GM19025 (cell line): ENCODE results near the gene NFATC1.

Experiments
- ATAC-seq: cut with Tn5 transposase; IDR thresholded peaks from one replicate; pipeline ENCODE4 v1.9.1; 2021; ENCODE audit warnings: mild to moderate bottlenecking, low read depth, moderate library complexity; ENCODE audit not compliant: unreplicated experiment

Gene NFATC1

GRCh38 chr18:79542876-79543750, 147.4 kb downstream of the NFATC1 start:
- no peak for ATAC-seq

DNA sequence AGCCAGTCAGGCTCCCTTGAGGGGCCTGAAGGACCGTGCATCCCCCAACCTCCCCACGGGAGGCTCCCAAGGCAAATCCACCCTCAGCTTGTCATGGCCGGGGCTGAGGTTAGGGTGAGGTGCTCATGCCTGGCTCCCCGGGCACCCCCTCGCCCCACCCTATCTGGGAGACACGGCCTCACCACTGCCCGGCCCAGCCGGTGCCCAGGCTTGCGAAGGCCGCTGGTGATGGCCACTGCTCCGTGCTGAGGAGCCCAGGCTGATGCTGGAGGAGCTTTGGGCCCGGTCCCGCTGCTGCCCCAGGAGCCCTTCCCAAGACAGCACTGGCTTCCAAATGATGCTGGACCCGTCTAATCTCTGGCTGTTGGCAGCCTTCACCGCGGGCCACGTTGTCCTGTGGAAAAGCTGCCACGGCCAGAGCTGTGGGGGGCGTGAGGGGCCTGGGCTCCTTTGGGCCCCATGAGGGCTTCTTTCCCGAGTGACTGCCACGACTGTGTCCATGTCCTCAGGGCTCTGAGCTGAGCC, 148.2 kb downstream of the NFATC1 start:
- no peak for ATAC-seq

GRCh38 chr18:79544386-79544963, 148.7 kb downstream of the NFATC1 start:
- no peak for ATAC-seq

GRCh38 chr18:79545255-79545654, 149.5 kb downstream of the NFATC1 start:
- no peak for ATAC-seq

DNA sequence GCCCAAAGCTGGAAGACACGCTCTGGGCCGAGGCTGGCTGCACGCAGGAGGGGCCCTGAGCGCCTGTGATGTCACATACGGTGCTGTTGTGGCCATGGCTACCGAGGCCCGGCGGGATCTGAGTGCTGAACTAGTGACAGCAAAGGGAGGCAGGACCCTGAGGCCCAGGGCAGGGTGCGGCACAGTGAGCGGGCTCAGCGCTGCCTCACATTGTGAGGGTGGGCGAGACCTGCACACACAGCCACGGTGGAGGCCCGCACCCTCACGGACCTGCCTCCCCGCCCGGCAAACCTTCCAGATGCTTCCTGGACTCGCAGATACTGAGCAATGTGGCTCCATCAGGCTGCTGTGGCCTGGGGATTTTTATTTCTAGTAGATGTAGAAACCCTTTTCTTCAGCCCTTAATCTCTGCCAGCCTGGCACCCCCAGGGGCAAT, 150.0 kb downstream of the NFATC1 start:
- ATAC-seq, result no peak

DNA sequence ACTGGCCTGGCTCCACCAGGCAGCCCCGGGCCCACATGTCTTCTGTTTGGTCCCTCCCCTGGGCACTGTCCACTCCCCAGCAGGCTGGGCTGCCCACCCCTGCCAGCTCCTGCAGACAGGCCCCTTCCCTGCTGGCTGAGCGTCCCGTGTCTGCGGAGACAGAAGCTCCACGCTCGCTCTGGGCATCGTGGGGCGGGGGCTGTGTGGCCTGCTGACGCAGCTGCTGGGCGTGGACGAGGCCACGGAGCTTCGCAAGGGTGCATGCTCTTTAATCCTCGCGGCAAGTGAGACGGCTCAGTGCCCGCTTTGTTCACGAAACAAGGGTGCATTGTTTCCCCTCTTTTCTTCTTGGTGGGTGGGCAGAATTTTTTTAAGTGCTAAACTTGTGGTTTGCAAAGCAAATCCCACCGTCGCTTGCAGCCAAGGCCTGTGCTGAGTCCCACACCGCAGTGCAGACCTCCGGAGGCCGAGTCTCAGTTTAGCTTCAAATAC, 151.1 kb downstream of the NFATC1 start:
- ATAC-seq, result no peak

DNA sequence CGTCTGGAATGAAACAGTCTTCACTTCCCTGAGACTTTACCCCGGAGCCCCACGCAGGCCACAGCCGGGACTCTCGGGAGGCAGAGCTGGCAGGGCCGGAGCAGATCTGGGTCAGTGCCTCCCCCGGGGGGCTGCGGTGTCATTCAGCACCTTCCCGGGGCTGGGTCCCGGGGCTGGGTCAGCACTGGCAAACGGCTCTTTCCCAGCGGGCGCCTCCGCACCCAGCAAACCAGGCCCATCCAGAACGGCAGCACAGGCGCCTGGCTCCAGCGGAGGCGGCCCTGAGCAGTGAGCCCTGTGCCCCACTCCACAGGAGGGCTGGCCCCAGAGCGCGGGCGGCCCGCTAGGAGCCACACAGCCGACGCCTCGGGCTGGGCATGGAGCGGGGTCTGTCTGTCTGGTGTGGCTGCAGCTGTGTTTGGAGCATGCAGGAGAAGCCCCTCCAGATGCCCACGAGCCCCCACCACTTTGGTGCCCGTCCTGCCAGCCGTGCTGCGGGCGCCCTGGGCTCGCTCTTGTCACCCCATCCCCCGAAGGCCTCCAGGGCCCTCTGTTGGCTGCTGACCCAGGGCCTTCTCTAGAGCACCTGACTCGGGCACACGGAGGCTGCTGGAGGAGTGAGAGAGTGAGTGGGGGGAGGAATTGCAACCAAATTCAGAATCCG, 151.8 kb downstream of the NFATC1 start:
- ATAC-seq, result no peak

DNA sequence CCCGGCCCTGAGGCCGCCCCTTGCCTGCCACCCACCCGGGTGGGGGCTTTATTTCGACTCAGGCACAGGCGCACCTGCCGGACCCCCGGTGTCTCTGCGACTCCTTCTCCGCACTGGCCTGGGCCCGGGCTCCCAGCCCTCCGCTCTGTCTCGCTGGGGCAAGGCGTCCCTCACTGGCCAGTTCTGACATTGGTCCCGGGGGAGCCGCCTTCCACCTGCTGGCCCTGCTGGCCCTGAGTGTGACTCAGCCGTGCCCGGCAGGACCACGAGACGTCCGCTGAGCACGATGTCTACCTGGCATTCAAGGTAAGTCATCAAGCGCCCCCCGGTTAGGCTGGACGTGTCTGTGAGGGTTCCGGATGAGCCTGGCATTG, 152.3 kb downstream of the NFATC1 start:
- ATAC-seq, result no peak

DNA sequence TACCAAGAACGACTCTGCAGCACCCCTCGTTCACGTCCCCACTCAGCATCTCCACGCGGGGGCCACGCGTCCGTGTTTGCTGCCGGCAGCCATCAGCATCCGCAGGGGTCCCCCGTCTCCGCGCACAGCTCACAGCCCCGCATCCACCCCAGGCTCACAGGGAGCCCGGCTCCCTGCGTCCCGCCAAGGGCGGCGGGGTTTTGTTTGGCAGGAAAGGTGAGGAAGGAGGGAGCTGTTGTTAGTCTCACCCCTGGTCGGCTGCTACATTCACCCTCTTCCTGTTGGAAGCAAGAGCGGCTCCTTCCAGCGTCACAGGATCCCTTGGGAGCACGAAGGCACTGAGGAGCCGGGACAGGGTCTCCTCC, 152.9 kb downstream of the NFATC1 start:
- ATAC-seq, result no peak

DNA sequence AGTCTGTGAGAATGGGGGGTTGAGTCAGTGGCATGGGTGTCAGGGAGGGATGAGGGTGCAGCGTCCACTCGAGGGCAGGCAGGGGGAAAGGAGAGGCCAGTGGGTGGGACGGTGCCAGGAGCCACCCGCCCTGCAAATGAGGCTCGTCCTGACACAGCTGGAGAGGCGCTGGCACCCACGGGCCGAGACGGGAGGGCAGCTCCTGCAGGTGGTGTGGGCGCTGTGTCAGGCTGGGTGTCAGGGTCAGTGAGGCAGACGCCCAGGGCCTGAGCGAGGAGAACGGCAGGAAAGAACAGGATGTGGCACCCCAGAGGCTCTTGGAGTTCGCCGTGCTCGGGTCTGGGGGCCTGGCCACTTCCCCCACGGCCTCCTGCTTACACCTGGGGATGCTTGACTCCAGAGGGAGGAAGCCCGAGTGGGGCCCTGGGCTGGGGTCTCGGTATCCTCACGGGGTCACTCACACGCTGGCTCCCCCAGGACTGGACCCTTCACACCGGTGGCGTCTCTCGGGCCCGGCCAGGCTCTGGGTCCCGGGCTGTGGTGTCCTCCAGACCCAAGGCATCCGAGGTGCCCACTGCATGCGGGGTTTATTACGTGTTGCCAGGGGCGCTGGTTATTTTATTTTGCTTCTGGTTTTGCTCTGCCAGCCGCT, 153.4 kb downstream of the NFATC1 start:
- ATAC-seq, result no peak

GRCh38 chr18:79549638-79550000, 153.9 kb downstream of the NFATC1 start:
- ATAC-seq, result no peak

DNA sequence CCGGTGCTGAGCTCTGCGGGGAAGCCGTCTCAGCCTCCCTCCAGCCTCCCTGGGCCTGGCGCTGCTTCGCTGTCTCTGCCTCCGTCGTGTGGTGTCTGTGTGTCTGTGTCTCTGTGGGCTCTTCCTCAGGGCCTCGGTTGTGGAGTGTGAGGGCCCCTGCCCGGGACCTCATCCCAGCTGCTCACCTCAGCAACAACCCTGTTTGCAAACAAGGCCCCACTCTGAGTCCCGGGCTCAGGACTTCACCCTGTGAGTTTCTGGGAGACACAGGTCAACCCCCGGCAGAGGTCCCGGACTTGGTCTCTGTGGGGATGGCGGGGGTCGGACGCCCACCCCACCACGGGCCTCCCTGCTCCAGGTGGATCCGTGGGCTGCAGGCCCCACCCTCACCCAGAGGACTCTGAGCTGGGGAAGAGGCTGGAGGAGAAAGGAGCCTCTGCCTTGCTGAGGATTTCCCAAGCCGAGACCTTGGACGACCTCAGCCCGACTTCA, 156.5 kb downstream of the NFATC1 start:
- no peak for ATAC-seq

- ATAC-seq, result no peak
These were observed 157.0 kb downstream of the NFATC1 start for GRCh38 chr18:79552696-79553095.

DNA sequence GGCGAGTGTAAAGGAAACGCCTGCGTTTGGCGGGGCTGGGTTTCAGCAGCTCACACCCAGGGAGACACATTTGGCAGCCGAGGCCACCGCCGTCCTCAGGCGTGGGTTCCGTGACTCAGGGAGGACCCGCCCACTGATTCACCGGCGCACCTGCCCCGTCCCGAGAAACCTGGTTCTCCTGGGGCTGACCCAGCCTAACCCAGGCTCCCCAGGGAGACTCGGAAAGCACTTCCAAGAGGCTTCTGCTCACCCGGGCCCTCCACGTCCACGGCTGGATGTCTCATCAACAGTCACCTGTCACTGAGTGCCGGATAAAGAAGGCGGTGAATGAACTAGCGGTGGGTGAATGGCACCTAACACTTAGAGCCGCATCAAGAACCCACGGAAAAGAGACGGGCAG, 157.4 kb downstream of the NFATC1 start:
- ATAC-seq, result no peak

- ATAC-seq, result no peak
These were observed 158.0 kb downstream of the NFATC1 start for GRCh38 chr18:79553696-79554095.

DNA sequence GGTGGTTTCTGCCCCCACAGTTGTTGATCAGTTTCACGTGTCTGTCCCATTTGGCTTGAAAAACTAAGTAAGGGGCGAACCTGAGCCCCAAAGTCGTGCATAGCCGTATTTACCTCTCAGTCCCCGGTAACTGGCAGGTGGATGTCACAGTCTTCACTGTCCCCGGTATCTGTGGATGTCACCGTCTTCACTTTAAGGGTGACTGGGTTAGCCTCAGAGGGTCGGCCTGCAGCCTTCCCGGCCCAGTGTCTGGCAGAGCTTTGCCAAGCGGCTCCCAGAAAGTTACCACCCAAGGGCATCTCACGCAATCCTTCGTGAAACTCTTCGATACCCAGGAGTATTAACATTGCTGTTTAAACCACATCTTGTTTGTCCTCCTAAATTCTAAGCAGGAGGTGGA, 158.6 kb downstream of the NFATC1 start:
- no peak for ATAC-seq

DNA sequence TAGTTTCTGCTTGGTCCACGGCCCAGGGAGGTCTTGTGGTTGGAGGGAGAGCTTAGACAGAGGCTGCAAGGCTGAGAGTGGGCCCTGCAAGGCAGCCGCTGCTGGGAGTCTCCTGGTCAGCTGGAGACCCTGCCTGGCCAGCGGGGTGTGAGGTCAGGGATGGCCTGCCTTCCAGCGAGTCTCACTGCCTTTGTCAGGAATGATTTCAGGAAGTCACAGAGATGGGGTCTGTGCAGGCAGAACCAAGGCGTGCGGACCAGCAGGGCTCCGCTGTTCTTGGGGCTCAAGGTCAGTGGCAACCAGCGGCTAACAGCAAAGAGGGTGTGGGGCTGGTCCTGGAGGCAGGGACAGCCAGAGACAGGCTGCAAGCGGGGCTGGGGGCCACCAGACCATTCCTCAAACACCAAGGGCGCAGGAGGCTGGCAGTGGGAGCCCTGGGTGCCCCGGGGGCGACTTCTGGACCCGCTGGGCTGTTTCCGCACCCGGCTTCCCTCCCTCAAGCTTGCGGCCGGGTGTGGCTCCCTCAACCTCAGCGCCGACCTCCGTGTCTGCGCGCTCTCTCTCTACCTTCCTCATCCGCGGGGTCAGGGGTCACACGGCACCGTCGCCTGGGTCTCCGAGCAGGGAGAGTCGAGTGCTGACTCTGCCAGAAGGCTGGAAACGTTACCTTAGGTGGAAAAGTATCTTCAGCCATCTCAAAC, 159.4 kb downstream of the NFATC1 start:
- no peak for ATAC-seq

DNA sequence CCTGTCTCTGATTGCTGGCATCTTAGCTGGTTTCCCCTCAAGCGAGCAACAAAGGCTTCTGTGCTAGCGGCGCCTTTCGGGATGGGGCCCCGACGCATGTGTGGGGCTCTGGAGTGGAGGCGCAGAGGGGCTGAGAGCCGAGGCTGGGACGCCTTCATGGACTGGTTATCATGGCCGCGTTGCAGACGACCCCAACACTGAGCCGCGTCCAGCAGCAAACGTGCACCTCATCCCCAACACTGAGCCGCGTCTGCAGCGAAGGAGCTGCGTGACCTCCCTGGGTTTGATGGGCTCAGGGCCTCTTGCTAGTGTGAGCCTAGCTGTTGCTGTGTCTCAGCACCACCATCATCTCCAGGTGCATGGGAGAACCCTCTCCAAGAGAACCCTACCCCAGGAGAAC, 160.2 kb downstream of the NFATC1 start:
- no peak for ATAC-seq

DNA sequence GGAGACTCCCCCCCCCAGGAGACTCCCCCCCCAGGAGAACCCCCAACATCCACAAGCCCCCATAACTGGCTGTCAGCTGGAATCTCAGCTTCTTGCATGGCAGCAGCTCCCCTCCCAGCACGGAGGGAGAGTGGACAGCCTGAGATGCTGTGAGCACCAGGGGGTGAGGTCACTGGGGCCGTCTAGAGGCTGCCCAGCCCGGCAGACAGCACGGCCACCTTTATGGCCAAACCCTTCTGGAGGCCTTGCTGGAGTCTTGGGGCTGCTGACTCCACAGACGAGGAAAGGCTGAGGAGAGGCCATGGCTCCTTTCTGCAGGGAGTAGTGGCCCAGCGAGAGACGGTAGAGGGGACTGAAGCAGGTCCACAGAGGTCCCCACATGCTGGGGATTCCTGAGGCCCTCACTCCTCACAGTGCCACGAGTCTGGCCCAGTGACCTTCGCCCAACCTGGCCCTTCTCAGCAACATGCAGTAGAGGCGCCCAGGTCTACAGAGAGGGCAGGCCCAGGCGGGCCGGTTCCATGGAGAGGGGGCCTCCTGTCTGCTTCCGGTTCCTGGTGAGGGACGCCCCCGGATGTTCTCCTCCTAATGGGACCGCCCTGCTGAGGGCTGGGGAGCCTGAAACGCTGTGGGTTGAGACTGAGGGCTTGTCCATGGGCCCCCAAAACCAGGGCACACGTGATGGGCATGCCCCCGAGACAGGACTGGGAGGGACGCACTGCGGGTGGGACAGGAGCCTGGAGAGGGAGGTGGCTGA, 161.3 kb downstream of the NFATC1 start:
- no peak for ATAC-seq
